ENCODE measurements around the gene SH3RF3.

The SH3RF3 gene

DNA sequence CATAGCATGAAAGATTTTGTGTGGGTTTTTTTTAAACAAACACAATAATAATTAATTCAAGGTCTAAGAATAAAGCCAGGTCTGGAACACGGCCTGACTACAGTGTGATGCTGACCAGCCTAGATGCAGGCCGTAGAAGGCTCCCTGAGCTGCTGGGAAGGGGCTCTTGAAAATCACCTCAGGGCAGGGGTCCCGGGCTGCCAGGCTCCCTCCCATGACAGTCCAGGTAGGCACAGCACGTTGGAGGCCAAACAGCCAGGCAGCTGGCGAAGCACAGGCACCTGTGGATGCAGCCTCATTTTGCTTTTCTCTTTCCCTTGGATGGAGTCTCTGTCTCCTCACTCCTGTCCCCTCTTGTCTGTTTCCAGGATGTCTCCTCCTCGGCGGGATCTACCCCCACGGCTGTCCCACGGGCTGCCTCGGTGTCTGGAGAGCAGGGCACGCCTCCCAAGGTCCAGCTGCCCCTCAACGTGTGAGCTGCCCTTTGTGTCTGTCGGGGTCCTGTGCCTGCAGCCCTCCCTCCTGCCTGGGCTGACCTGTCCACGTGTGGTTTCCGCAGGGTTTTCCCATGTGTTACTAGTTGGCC is 290.3 kb downstream of the SH3RF3 start:
- no peak for DNase-seq
- Histone ChIP-seq H3K4me3 (ENCODE audit: low read depth, low read length) (no peak overlapping the region), H3K27me3 (ENCODE audit: insufficient read depth, low read length) (no peaks in the 10 kb centered on the region), H3K36me3 (ENCODE audit: control insufficient read depth in 1 of 2, insufficient read depth in 2 of 2, low read length in 2 of 2) (no peaks in the 10 kb centered on the region), H3K27ac (ENCODE audit: low read depth, low read length) (no peak overlapping the region), H3K9ac (ENCODE audit: low read length) (no peak overlapping the region), H2AFZ (ENCODE audit: insufficient read depth, low read length, poor library complexity) (no peak overlapping the region), H3K14ac (ENCODE audit: low read length) (no peak overlapping the region), H2BK12ac (ENCODE audit: low read length) (no peak overlapping the region), H3K4ac (ENCODE audit: low read depth, low read length) (no peak overlapping the region), H3K23ac (ENCODE audit: low read length) (no peak overlapping the region), H4K91ac (ENCODE audit: low read depth, low read length) (no peak overlapping the region), H3K9me3 (ENCODE audit: insufficient read depth, low read depth, low read length) (no peaks in the 10 kb centered on the region), H4K12ac (ENCODE audit: low read depth, low read length) (no peak overlapping the region), H2BK120ac (ENCODE audit: insufficient read depth, low read length, poor library complexity) (no peak overlapping the region), H3K79me1 (ENCODE audit: low read length) (no peaks in the 10 kb centered on the region), H3K4me2 (ENCODE audit: low read length) (no peak overlapping the region), H3K18ac (ENCODE audit: low read length) (no peak overlapping the region), H2BK5ac (ENCODE audit: low read depth, low read length, poor library complexity) (no peak overlapping the region), H3K79me2 (ENCODE audit: control insufficient read depth, insufficient read depth, low read length, poor library complexity) (no peaks in the 10 kb centered on the region), H2AK5ac (ENCODE audit: low read length) (no peak overlapping the region), H4K8ac (ENCODE audit: low read depth, low read length) (no peak overlapping the region), H3K4me1 (ENCODE audit: control insufficient read depth in 1 of 2, insufficient read depth in 2 of 2, low read length in 2 of 2) (peaks cover 0 to 3% of the 10 kb centered on the region in 2 experiments)
- WGBS (ENCODE audit: extremely low coverage, insufficient coverage, insufficient read length): no CpG with 5 or more reads among the region's 15 CpGs

DNA sequence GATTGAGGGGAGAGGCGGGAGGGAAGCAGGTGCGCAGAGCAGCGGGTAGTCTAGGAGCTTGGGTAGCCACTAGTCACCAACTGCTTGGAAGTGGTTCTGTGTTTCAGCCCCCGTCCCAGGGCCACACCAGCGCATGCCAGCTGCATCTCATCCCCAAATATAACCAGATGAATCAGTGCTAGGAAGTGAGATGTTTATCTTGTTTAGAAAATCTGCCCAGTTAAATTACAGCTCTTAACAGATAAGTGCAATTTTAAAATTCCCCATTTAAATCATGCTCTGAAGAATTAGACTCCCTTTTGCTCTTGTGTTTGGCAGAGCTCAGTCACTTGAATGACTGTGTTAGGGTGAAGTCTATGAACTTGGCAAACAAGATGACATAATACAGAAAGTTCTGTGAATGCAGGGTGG is 291.0 kb downstream of the SH3RF3 start:
- no peak overlapping the region for H2BK12ac ChIP-seq (ENCODE audit: low read length)
- no peak overlapping the region for H4K8ac ChIP-seq (ENCODE audit: low read depth, low read length)
- H3K27me3 ChIP-seq (ENCODE audit: insufficient read depth, low read length): no peaks in the 10 kb centered on the region
- H3K9me3 ChIP-seq (ENCODE audit: insufficient read depth, low read depth, low read length): no peaks in the 10 kb centered on the region
- no peak overlapping the region for H3K18ac ChIP-seq (ENCODE audit: low read length)
- peaks cover 0 to 3% of the 10 kb centered on the region in 2 experiments for H3K4me1 ChIP-seq (ENCODE audit: control insufficient read depth in 1 of 2, insufficient read depth in 2 of 2, low read length in 2 of 2)
- H2BK120ac ChIP-seq (ENCODE audit: insufficient read depth, low read length, poor library complexity): no peak overlapping the region
- peak; percentile 72 to 85 for DNase-seq
- H3K14ac ChIP-seq (ENCODE audit: low read length): no peak overlapping the region
- no peak overlapping the region for H2AK5ac ChIP-seq (ENCODE audit: low read length)
- no peak overlapping the region for H2AFZ ChIP-seq (ENCODE audit: insufficient read depth, low read length, poor library complexity)
- H4K91ac ChIP-seq (ENCODE audit: low read depth, low read length): no peak overlapping the region
- no peaks in the 10 kb centered on the region for H3K79me2 ChIP-seq (ENCODE audit: control insufficient read depth, insufficient read depth, low read length, poor library complexity)
- H3K9ac ChIP-seq (ENCODE audit: low read length): no peak overlapping the region
- no peak overlapping the region for H3K27ac ChIP-seq (ENCODE audit: low read depth, low read length)
- no peaks in the 10 kb centered on the region for H3K36me3 ChIP-seq (ENCODE audit: control insufficient read depth in 1 of 2, insufficient read depth in 2 of 2, low read length in 2 of 2)
- H4K12ac ChIP-seq (ENCODE audit: low read depth, low read length): no peak overlapping the region
- no peak overlapping the region for H3K4me3 ChIP-seq (ENCODE audit: low read depth, low read length)
- H3K23ac ChIP-seq (ENCODE audit: low read length): no peak overlapping the region
- no peaks in the 10 kb centered on the region for H3K79me1 ChIP-seq (ENCODE audit: low read length)
- WGBS (ENCODE audit: extremely low coverage, insufficient coverage, insufficient read length): no CpG with 5 or more reads among the region's 5 CpGs
- H3K4ac ChIP-seq (ENCODE audit: low read depth, low read length): no peak overlapping the region
- no peak overlapping the region for H3K4me2 ChIP-seq (ENCODE audit: low read length)
- H2BK5ac ChIP-seq (ENCODE audit: low read depth, low read length, poor library complexity): no peak overlapping the region

DNA sequence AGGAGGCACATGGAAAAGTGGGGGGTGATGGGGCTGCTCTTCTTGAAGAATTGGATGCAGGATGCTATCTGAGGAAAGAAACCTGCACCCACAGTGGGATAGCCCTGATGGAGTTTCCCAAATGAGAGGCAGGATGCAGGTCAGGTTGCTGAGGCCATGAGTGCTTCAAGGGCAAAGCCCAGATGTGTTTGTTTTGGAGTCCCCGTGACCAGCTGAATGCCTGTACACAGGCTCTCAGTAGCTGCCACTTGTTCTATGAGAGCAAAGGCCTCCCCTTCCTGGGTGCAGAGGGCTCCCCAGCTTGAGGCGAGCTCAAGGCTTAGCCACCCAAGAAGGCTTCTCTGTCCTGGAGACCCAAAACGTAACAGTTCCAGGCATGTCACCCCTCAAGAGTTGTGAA is 292.1 kb downstream of the SH3RF3 start:
- no peak overlapping the region for H4K8ac ChIP-seq (ENCODE audit: low read depth, low read length)
- H2AFZ ChIP-seq (ENCODE audit: insufficient read depth, low read length, poor library complexity): no peak overlapping the region
- no peaks in the 10 kb centered on the region for H3K36me3 ChIP-seq (ENCODE audit: control insufficient read depth in 1 of 2, insufficient read depth in 2 of 2, low read length in 2 of 2)
- no peak overlapping the region for H2BK120ac ChIP-seq (ENCODE audit: insufficient read depth, low read length, poor library complexity)
- no peak overlapping the region for H3K4ac ChIP-seq (ENCODE audit: low read depth, low read length)
- no peak overlapping the region for H2BK5ac ChIP-seq (ENCODE audit: low read depth, low read length, poor library complexity)
- H3K9ac ChIP-seq (ENCODE audit: low read length): no peak overlapping the region
- H4K12ac ChIP-seq (ENCODE audit: low read depth, low read length): no peak overlapping the region
- no peaks in the 10 kb centered on the region for H3K79me2 ChIP-seq (ENCODE audit: control insufficient read depth, insufficient read depth, low read length, poor library complexity)
- no peaks in the 10 kb centered on the region for H3K27me3 ChIP-seq (ENCODE audit: insufficient read depth, low read length)
- H2AK5ac ChIP-seq (ENCODE audit: low read length): no peak overlapping the region
- no peaks in the 10 kb centered on the region for H3K79me1 ChIP-seq (ENCODE audit: low read length)
- no peaks in the 10 kb centered on the region for H3K9me3 ChIP-seq (ENCODE audit: insufficient read depth, low read depth, low read length)
- no peak overlapping the region for H3K14ac ChIP-seq (ENCODE audit: low read length)
- H3K4me1 ChIP-seq (ENCODE audit: control insufficient read depth in 1 of 2, insufficient read depth in 2 of 2, low read length in 2 of 2): peaks cover 0 to 3% of the 10 kb centered on the region in 2 experiments
- no peak overlapping the region for H2BK12ac ChIP-seq (ENCODE audit: low read length)
- H3K4me3 ChIP-seq (ENCODE audit: low read depth, low read length): no peak overlapping the region
- no peak overlapping the region for H4K91ac ChIP-seq (ENCODE audit: low read depth, low read length)
- H3K4me2 ChIP-seq (ENCODE audit: low read length): no peak overlapping the region
- H3K18ac ChIP-seq (ENCODE audit: low read length): no peak overlapping the region
- no peak overlapping the region for H3K23ac ChIP-seq (ENCODE audit: low read length)
- DNase-seq: no peak
- no peak overlapping the region for H3K27ac ChIP-seq (ENCODE audit: low read depth, low read length)
- no CpG with 5 or more reads among the region's 3 CpGs for WGBS (ENCODE audit: extremely low coverage, insufficient coverage, insufficient read length)

DNA sequence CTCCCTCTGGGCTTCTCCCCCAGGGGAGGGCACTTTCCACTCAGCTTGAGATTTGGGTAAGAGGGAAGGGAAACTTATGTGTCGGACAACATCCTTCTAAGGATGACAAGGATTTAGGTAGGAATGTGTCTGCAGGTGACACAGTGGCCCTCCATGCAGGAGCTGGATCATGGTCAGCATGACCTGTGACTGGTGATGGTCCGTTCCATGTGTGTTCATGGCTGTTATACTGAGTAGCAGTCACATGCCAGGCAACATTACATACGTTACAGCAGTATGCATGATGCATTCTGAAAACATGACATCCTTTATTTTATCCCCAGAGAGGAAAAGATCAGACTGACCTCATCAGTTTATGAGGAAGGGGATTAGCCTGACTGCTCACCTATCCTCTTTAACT is 292.6 kb downstream of the SH3RF3 start:
- H3K9ac ChIP-seq (ENCODE audit: low read length): no peak overlapping the region
- H3K4ac ChIP-seq (ENCODE audit: low read depth, low read length): no peak overlapping the region
- H3K4me1 ChIP-seq (ENCODE audit: control insufficient read depth in 1 of 2, insufficient read depth in 2 of 2, low read length in 2 of 2): peaks cover 0 to 3% of the 10 kb centered on the region in 2 experiments
- no peak overlapping the region for H4K12ac ChIP-seq (ENCODE audit: low read depth, low read length)
- no peak overlapping the region for H2BK5ac ChIP-seq (ENCODE audit: low read depth, low read length, poor library complexity)
- no peaks in the 10 kb centered on the region for H3K36me3 ChIP-seq (ENCODE audit: control insufficient read depth in 1 of 2, insufficient read depth in 2 of 2, low read length in 2 of 2)
- no peaks in the 10 kb centered on the region for H3K27me3 ChIP-seq (ENCODE audit: insufficient read depth, low read length)
- no peak overlapping the region for H3K18ac ChIP-seq (ENCODE audit: low read length)
- H4K91ac ChIP-seq (ENCODE audit: low read depth, low read length): no peak overlapping the region
- H3K23ac ChIP-seq (ENCODE audit: low read length): no peak overlapping the region
- H3K79me2 ChIP-seq (ENCODE audit: control insufficient read depth, insufficient read depth, low read length, poor library complexity): no peaks in the 10 kb centered on the region
- no peak overlapping the region for H3K14ac ChIP-seq (ENCODE audit: low read length)
- no peak overlapping the region for H2BK12ac ChIP-seq (ENCODE audit: low read length)
- no peak overlapping the region for H2AK5ac ChIP-seq (ENCODE audit: low read length)
- no peak overlapping the region for H4K8ac ChIP-seq (ENCODE audit: low read depth, low read length)
- WGBS (ENCODE audit: extremely low coverage, insufficient coverage, insufficient read length): no CpG with 5 or more reads among the region's 3 CpGs
- no peak overlapping the region for H3K4me2 ChIP-seq (ENCODE audit: low read length)
- H3K27ac ChIP-seq (ENCODE audit: low read depth, low read length): no peak overlapping the region
- DNase-seq: peak in 1 of 2 donors; percentile 54
- H2AFZ ChIP-seq (ENCODE audit: insufficient read depth, low read length, poor library complexity): no peak overlapping the region
- no peaks in the 10 kb centered on the region for H3K79me1 ChIP-seq (ENCODE audit: low read length)
- no peaks in the 10 kb centered on the region for H3K9me3 ChIP-seq (ENCODE audit: insufficient read depth, low read depth, low read length)
- no peak overlapping the region for H2BK120ac ChIP-seq (ENCODE audit: insufficient read depth, low read length, poor library complexity)
- H3K4me3 ChIP-seq (ENCODE audit: low read depth, low read length): no peak overlapping the region

Data from trophoblast cell (in vitro differentiated cells and primary cell).